ENCODE results near the gene ASS1.

ASS1 gene

DNA sequence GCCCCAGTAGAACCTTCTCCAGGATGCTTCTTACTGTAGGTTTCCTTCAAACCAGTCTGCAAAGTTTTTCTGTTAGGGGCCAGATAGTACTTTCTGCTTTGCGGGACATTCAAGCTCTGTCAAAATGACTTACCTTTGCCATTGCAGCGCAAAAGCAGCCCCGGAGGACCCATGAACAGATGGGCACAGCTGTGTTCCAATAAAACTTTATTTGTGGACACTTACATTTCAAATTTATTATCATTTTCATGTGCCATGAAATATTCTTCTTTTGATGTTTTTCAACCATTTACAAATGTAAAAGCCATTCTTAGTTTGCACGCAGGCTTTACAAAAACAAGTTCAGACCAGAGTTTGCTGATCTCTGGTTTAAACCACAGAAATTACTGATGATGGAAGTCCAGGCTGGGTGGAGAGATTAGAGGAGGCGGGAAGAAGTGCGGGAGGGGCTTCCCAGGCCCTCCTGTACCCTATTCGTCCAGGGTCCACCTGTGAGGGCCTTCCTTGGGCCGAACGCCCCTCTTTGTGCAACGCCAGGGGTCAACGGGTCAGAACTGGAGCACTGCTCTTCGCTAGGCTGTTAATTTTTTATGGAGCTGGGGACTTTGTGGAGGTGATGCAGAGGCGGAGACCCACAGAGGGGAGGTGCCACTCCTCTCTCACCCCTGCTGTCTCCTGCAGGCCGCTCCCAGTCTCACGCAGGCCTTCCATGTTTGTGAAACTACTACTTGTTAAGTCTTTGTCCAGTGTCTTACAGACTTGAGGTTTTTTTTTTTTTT is 7.6 kb upstream of the ASS1 start:
- no peak for DNase-seq

DNA sequence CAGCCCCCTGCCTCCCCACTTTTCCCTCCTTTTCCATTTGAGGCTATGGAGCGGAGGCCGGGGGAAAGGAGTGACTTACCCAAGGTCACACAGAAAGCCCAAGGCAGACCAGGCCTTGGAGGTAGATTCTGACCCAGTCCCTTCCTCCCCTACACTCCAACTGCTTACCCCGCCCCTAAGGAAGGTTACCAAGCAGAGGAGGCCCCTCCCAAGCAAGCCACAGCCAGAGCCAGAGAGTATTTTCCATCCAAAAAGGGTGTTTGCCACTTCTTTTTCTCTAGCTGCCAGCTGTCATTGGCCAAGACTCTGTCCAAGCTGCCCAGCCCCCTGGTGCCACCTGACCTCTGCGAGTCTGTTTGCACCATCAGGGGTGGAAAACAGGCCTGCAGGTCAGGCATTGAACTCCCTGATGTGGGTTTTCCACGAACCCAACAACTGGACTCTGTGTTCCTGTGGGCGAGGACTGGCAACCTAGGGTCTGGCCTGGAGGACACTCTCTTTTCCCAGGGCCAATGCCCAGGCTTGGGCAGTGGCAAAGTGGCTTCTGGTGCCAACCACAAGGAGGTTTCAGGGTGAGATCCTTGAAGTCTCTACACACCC is 6.3 kb upstream of the ASS1 start:
- no peak for DNase-seq

DNA sequence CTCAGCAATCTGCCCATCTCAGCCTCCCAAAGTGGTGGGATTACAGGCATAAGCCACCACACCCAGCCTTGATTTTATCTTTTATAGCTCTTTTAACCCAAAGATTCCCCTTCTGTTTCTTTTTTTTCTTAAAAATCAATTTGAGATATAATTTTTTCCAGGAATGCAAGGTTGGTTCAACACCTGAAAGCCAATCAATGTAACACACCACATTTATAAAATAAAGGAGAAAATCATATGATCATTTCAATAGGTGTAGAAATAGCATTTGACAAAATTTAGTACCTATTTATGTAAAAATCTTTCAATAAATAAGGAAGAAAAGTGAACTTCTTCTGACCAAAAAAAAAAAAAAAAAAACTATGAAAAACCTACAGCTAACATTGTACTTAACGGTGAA is 3.7 kb upstream of the ASS1 start:
- no peak for DNase-seq

DNA sequence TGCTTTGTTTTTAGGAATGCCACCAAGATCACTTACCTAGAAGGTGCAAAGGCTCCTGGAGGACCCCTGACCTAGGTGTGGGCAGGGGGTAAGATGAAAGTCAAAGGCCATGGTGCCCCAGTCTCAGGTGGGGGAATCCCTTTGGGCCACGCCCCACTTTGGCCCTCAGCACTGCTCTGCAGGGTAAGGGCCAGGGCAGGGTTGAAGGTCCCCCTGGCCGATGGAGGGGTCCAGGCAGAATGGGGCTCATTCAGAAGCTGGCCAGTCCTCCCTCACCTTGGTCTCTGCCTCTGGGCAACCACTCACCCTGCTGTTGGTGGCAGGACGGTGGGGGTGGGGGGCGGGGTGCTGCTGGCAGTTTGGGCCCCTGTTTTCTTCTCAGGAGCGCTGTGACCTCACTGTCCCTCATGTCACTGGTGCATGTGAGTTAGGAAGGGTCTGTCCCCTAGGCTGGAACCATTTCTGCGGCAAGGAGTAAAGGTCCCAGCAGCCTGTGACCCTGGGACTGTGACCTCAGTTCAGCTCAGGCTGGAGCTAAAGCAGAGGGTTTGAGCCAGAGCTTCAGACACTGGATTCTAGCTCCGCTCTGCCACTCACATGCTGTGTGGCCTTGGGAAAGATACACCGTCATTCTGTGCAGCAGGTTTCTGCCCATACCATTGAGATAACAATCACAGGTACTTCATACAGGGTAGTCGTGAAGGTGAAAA is 1.9 kb upstream of the ASS1 start:
- DNase-seq: no peak

DNA sequence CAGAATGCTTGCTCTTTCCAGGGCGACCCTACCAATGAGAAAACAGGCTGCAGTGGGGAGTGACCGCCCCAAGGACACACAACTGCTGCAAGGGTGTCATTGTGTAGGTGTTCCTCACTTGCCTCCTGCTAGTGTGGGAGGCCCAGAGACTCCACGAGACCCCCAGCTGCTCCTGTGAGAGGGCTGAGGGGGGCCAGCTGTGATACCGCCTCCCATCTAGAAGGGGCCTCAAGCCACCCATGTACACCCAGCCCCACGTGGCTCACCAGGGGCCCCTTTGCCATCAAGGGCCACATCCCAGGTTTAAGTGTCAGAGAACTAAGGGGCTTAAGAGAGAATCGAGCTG is 1.3 kb upstream of the ASS1 start:
- no peak for DNase-seq

DNA sequence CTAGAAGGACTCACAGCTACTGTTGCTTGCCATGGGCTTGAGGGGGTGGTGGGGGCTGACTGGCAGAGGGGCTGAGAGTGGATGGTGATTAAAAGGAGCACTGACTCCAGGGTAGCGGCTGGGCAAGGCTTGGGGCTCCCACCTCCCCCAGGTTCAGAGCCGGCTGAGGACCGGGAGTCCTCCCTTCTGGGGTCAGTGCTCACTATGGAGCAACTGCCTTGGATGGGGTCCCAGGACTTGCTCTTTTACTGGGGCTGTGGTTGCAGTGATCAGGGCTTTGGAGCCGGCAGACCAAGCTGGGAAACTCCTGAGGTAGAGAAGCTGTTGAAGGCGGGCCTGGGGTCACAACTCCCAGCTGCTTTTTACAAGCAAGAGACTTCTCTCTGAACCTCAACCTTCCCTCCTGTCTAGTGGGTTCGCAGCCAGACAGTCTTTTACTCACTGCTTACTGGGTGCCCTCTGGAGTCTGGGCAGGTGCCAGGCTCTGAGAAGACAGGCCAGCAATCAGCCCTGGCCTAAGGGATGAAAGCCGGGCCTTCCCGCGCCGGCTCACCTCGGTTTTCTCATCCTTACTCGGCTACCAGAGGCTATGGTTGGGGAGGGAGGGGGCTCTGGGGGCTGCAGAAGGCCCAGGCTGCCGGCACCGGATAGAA is 795 bp upstream of the ASS1 start:
- no peak for DNase-seq

DNA sequence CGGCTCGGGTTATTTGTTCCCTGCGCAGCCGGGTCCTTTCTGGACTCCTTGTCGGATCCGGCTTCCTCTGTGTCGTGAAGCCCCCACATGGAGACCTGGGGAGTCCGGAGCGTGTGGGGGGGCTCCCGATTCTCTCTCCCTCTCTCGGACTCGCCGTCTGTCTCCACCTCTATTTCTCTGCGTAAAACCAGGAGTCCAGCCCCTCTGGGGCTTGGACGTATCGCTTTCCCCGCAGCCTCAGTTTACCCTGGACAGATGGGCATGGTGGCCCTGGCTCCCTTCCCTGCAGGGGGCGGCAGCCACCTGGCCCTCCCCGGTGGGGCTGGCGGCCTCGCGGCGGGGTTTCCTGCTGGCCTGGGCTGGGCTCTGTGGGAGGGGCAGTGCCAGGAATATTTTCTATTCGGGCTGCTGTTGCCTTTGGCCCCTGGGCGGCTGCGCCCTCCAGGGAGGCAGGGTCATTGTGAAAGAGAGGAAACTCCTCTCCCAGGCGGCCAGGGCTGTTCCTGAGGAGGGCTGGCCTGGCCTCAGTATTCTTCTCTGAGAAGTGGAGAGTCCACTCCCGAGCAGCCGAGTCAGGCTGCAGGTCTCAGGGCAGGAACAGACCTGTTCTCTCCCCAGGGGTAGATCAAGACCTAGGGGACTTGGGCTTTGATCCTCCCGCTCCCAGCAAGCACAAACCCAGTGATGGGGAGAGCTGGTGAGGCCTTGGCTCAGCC is 665 bp downstream of the ASS1 start:
- DNase-seq: no peak

DNA sequence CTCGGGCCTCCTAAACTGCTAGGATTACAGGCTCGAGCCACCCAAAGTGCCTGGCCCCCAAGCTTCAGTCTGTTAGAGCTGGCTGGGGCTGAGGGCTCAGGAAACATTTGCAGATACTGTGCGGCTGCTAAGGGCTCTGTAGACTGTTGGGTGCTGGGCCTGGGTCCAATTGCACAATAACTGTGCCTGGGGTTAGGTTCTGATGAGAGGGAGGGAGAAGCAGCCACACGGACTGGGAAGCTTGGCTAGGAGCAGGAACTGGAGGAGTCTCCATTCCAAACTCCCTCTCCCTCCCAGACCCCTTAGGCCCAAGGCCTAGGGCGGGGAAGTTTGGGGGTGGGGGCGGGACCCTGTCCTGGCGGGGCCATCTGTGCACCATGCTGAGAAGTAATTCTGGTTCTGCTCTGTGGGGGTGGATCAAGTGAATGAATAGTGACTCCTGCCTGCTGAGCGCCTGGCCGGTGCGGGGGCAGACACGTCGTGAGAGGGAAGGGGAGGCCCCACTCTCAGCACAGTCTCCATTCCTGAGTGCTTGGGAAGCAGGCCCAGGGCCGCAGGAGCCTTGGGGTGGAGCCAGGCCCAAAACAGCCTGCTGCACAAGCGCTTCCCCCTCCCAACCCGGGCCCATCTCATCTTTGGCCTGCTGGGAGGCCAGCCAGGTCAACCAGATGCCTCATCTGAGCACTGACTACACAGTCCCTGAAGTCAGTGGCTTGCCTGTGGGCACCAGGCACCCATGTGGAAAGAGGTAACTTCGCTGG is 1.5 kb downstream of the ASS1 start:
- DNase-seq: no peak

DNA sequence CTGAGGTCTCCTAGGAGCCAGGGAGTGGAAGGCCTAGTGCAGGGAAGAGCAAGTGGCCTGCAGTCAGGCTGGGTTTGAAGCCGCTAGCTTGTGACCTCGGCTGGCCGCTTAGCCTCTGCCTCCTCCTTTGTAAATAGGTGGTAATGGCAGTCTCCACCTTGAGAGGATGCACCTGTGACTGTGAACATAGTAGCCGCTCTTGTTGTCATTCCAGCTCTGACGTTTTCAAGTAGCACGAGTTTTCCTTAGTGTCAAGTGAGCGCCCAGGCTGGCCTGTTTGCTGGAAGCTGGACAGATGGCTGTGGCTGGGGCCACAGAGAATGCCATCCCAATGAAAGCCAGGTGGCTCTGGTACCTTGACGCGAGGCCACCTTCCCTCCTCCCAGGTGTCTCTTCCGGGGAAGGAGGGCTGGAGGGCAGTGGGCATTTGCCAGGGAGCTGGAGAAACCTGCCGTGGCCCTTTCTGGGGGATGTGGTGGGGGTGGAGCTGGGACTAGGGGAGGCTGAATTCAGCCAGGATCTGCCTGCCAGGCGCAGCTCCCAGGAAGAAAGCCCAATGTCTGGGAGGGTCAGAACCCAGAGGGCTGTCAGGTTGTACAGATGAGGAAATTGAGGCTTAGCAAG is 2.5 kb downstream of the ASS1 start:
- DNase-seq: no peak

DNA sequence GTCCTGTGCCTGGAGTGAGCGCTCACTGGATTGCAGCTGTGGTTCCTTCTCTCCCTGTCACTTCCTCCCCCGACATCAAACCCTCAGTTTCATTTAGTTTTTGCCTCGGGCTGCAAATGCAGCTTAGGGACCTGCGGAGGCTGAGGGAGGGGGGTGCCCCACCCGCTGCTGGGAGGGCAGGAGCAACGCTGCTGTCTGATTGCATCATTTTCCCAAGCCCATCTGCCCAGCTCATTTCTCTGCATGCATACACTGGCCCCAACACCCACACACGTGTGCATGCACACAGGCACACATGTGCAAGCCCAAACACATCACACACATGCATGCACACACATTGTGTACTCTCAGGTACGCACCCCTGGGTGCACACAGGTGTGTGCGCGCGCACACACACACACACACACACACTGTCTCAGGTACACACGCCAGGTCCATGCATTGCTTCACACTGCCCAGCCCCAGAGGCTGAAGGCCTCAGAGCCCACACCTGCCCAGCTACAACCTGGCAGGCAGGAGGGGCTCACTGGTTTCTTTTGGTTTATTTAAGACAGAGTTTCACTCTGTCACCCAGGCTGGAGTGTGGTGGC is 3.4 kb downstream of the ASS1 start:
- no peak for DNase-seq

DNA sequence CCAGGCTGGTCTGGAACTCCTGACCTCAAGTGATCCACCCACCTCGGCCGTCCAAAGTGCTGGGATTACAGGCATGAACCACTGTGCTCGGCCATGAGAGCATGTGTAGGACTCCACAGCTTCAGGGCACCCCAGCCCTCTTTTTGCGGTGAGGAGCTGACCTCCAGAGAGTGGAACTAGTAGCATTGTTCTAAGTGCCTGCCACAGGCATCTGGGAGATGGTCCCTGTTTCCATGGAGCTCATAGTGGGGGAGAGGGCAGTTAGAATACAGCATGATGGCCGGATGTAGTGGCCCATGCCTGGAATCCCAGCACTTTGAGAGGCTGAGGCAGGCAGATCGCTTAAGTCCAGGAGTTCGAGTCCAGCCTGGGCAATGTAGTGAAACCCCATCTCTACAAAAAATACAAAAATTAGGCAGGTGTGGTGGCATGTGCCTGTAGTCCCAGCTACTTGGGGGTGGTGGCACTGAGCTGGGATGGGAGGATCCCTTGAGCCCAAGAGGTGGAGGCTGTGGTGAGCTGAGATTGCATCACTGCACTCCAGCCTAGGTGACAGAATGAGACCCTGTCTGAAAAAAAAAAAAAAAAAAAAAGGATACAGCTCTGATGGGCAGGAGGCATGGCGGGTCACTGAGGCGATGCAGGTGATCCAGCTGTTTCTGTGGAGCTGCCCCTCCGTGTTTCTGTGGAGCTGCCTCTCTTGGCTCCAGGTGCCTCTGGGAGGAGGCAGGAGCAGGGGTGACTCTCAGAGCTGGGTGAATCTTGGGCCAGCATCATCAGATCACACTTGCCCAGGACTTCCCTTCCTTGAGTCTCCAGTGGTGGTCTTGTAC is 4.2 kb downstream of the ASS1 start:
- no peak for DNase-seq

DNA sequence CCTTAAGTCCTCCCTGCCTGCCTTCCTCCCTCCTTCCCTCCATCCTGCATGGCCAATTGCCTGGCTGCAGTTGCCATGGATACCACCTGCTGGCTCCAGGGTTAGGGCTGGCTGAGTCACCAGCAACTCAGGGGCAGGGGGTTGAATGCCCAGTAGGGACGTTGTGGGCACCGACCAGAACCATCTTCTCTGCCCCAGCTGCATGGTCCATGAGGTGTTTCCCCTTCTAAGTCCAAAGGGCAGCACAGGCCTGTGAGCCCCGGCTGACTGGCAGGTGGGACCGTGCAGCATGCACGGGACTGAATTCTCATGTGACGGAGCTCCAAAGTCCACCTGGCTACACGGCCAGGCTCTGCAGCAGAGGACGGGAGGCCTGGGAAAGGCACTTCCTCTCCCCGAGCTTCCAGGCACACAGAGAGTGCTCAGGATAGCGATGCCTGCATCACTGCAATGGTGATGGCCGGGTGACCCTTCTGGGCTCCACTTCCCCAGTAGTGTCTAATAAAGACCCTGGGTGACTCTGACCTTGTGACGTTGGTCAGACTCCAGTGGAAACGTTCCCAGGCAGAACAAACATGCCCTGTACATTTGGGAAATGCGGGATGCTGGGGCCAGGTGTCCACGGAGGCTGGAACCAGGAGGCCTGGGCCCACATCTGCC is 5.7 kb downstream of the ASS1 start:
- DNase-seq: no peak

DNA sequence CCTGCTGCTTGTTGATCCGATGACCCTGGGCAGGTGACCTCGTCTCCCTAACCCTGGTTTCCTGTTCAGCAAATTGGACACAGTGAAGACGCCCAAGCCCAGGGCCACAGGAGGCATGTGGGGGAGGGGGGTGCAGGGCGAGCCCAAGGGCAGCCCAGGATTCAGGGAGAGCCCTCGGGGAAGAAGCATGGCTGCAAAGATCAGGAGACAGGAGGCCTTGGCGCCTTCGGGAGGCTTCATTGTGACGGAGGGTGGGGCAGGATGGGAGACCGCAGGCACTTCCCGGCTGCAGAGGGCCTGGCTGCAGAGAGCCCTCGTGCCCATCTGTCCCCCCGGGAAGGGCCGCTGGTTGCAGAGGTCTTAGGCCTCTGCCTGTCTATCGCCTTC is 6.2 kb downstream of the ASS1 start:
- no peak for DNase-seq

DNA sequence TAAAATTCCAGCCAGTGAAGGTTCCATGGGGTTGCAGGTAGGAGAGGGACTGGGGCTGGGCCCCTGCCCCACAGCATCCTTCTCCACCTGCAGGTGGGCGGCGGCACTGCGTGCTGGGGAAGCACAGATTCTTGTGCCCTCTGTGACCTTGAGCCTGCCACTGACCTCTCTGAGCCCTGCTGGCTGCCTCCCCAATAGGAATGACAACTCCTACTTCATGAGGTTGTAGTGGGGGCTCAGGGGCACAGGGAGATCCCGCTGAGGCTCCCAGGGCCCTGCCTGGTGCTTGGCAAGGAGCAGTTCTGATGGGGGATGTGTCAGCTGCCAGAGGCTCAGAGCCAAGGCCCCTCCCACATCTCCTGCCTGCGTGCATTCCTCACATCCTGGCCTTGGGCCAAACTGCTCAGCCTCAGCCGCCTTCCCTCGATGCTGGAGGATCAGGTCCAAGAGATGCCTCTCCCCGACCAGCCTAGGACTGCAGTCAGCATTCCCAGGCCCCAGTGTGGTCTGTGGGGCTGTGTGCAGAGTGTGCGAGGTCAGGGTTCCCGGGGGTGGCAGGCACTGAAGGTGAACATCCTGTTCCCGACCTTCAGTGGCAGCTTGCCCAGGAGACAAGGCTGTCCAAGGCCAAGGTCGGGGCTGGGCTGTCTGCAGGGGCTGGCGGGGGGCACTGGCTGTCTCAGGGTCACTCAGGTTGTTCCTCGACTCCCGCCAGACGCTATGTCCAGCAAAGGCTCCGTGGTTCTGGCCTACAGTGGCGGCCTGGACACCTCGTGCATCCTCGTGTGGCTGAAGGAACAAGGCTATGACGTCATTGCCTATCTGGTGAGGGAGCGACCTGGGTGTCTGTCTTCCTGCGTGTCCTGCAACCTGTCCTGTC is 7.0 kb downstream of the ASS1 start:
- DNase-seq: no peak

DNA sequence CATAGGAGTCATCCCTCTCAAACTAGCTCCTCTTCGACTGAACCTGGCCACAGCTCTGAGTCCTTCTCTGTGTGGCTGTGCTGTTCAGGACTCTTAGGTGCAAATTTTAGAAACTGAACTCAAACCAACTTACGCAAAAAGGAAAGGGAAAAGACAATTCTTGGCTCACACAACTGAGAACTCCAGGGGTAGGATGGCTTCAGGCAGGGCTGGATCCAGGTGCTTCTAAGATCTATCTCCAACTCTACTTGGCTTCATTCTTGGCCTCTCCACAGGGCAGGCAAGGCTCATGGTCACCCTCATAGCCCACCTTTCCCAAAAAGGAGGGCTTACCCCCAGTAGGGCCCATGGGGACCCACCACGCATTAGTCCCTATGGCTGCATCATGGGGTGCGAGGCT is 8.1 kb downstream of the ASS1 start:
- no peak for DNase-seq

DNA sequence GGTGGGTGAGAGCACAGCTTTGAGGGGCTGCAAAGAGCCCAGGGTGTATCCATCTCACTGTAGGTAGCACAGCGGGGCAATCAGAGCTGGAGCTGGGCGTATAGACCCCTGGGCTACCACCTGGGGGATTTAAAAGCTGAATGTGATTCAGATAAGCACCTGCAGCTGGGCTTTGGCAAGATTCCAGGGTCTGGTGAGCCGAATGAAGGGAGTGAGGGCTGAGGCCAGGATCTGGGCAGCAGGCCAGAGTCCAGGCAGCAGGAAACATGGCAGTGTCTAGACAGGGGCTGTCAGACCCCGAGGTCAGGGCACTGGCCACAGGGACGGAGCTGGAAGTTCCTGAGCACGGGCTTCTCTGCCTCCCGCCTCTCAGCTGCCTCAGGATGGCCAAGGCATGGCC is 8.7 kb downstream of the ASS1 start:
- DNase-seq: no peak

DNA sequence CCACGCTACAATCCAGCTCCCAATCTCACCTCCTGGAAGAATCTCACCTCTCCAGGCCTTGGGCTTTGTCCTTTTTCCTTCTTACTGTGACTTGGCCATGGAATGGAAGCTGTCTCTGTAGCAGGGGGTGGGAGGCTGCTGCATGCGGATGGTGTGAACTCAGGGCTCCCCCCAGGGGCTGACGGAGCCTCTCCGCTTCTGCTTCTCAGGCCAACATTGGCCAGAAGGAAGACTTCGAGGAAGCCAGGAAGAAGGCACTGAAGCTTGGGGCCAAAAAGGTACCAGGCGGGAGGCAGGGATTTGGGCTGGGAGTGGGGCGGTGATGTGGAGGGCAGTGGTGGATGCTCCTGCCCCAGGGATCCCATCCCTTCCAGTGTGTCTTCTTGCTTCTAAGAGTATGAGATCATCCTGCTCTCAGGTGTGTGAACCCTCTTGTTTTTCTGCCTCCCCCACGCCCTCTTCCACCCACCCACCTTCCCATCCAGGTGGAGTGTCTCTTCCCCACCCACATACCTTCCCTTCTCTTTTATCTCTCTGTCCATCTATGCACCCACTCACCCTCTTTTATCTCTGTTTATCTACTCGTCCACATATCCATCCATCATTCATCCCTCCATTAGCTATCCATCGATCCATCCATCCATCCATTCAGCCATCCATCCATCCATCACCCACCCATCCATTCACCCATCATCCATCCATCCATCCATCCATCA is 9.5 kb downstream of the ASS1 start:
- no peak for DNase-seq

DNA sequence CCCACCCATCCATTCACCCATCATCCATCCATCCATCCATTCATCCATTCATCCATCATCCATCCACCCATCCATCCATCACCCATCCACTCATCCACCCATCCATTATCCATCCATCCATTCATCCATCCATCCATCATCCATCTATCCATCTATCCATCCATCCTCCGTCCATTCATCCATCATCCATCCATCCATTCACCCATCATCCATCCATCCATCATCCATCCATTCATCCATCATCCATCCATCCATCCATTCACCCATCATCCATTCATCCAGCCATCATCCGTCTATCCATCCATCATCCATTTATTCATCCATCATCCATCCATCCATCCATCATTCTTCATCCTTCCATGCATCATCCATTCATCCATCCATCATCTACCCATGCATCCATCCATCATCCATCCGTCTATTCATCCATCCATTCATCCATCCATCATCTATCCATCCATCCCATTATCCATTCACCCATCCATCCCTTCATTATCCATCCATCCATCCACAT is 10.1 kb downstream of the ASS1 start:
- DNase-seq: no peak

Measured in KG1 (cell line).